HG03342 (cell line): ENCODE results near the gene COL9A3.
"Not testable (repeated sequence)": the region's sequence is repeated elsewhere in the genome, so short reads cannot be mapped to it uniquely, and the experiment has no call there.

ENCODE experiments used
- ATAC-seq: cut with Tn5 transposase; IDR thresholded peaks from one replicate; pipeline ENCODE4 v1.9.1; 2021; ENCODE audit warnings: mild to moderate bottlenecking, moderate library complexity; ENCODE audit not compliant: unreplicated experiment

Gene COL9A3

GRCh38 chr20:62852841-62853240 is 36.0 kb downstream of the COL9A3 start:
- ATAC-seq = no peak

GRCh38 chr20:62853304-62853703 is 36.5 kb downstream of the COL9A3 start:
- ATAC-seq = not testable (repeated sequence)

GRCh38 chr20:62854121-62854520 is 37.3 kb downstream of the COL9A3 start:
- ATAC-seq = no peak

GRCh38 chr20:62855120-62855519 is 38.3 kb downstream of the COL9A3 start:
- no peak for ATAC-seq

GRCh38 chr20:62856931-62857619 is 40.2 kb downstream of the COL9A3 start:
- no peak for ATAC-seq

GRCh38 chr20:62858058-62858830 is 41.4 kb downstream of the COL9A3 start:
- ATAC-seq = no peak

GRCh38 chr20:62859721-62860120 is 42.9 kb downstream of the COL9A3 start:
- no peak for ATAC-seq

- no peak for ATAC-seq
These were observed 43.6 kb downstream of the COL9A3 start for GRCh38 chr20:62860391-62860923.

GRCh38 chr20:62860924-62861691 is 44.3 kb downstream of the COL9A3 start:
- ATAC-seq = peak; percentile 40

- ATAC-seq = peak; percentile 59
These were observed 45.0 kb downstream of the COL9A3 start, which contains the start of gene TCFL5 for GRCh38 chr20:62861726-62862336. TSS of gene TCFL5 (minus strand) at chr20:62861822. CDS start at chr20:62861670, 152 bp downstream.

GRCh38 chr20:62864207-62864606 is 47.4 kb downstream of the COL9A3 start:
- no peak for ATAC-seq

- no peak for ATAC-seq
These were observed 55.5 kb downstream of the COL9A3 start for GRCh38 chr20:62872184-62872847.

- no peak for ATAC-seq
These were observed 56.0 kb downstream of the COL9A3 start for GRCh38 chr20:62872862-62873261.

- no peak for ATAC-seq
These were observed 56.4 kb downstream of the COL9A3 start for GRCh38 chr20:62873280-62873679.

GRCh38 chr20:62873681-62874031 is 56.8 kb downstream of the COL9A3 start:
- not testable (repeated sequence) for ATAC-seq

GRCh38 chr20:62874964-62875344 is 58.1 kb downstream of the COL9A3 start:
- no peak for ATAC-seq

- no peak for ATAC-seq
These were observed 58.8 kb downstream of the COL9A3 start for GRCh38 chr20:62875419-62876361.

- ATAC-seq = no peak
These were observed 59.7 kb downstream of the COL9A3 start for GRCh38 chr20:62876501-62876901.
